ENCODE measurements around the gene TMEM40.

Gene TMEM40

GRCh38 chr3:12796171-12797123 lies 37.4 kb upstream of the TMEM40 start, which contains the start of gene CAND2 (continued):
- TF ChIP-seq ZNF530 (tag by site-specific recombination; IDR thresholded peaks at IDR 0.05; ENCODE audit: low read depth) (no peak), KLF10 (tag by site-specific recombination; IDR thresholded peaks at IDR 0.05) (peak; percentile 36; the same call in 1 of the 2 replicates), ZNF561 (tag by site-specific recombination; IDR thresholded peaks at IDR 0.05; ENCODE audit: borderline replicate concordance) (peak; percentile 89; the same call in 1 of the 2 replicates), ZNF830 (tag by site-specific recombination; IDR thresholded peaks at IDR 0.05; ENCODE audit: low read depth) (no peak), ZNF211 (tag by site-specific recombination; IDR thresholded peaks at IDR 0.05; ENCODE audit: low read depth) (no peak), TSHZ1 (tag by site-specific recombination; IDR thresholded peaks at IDR 0.05; ENCODE audit: borderline replicate concordance) (peak; percentile 41; the same call in 1 of the 2 replicates), OVOL3 (tag by site-specific recombination; IDR thresholded peaks at IDR 0.05) (no peak), ZNF155 (tag by site-specific recombination; IDR thresholded peaks at IDR 0.05) (no peak), ZNF394 (tag by site-specific recombination; IDR thresholded peaks at IDR 0.05; ENCODE audit: borderline replicate concordance) (no peak), ZNF221 (tag by site-specific recombination; IDR thresholded peaks at IDR 0.05; ENCODE audit: borderline replicate concordance) (no peak), ZNF677 (tag by site-specific recombination; IDR thresholded peaks at IDR 0.05) (no peak), ZBTB26 (tag by site-specific recombination; optimal IDR thresholded peaks at IDR 0.05) (peak; percentile 79), ZNF501 (tag by site-specific recombination; IDR thresholded peaks at IDR 0.05) (peak; percentile 77; the same call in 1 of the 2 replicates), ZNF548 (tag by site-specific recombination; IDR thresholded peaks at IDR 0.05) (no peak), PBX3 (CRISPR knock-in tag; IDR thresholded peaks at IDR 0.05) (no peak), WT1 (tag by site-specific recombination; IDR thresholded peaks at IDR 0.05) (no peak; the same call in 1 of the 2 replicates), ZBTB7A (tag by site-specific recombination; IDR thresholded peaks at IDR 0.05; ENCODE audit: low read depth) (peak; percentile 71), ZNF433 (tag by site-specific recombination; IDR thresholded peaks at IDR 0.05; ENCODE audit: low read depth) (no peak), ZNF280D (tag by site-specific recombination; IDR thresholded peaks at IDR 0.05) (no peak), ZNF112 (tag by site-specific recombination; IDR thresholded peaks at IDR 0.05) (no peak)

Data from HEK293 (cell line).